ENCODE results near the gene SEMA5B.

- TF ChIP-seq CTCF (conservative IDR thresholded peaks at IDR 0.05; ENCODE audit: low read length): no peak
- no peak for TF ChIP-seq EZH2phosphoT487 (IDR thresholded peaks at IDR 0.05; ENCODE audit: borderline replicate concordance, low read depth, low read length)
These were observed 112.1 kb downstream of the SEMA5B start for GRCh38 chr3:122915300-122916055.
